GM12878 (cell line): ENCODE results near the gene FAM47E. TPM values are rescaled to one million over a fixed set of nuclear protein-coding genes. Genes with fewer than 3 reads are reported as not detected.

ENCODE experiments used
- ASH2L ChIP-seq: fragments of 300-600, 200-600 bp; sonication (generic); IDR thresholded peaks from 2 replicates; pipeline ENCODE4 v1.6.1; 2017; ENCODE audit warnings: low read depth, mild to moderate bottlenecking, borderline replicate concordance
- BCL3 ChIP-seq: IDR thresholded peaks from 2 replicates; pipeline ENCODE4 v1.6.1; 2011; ENCODE audit warnings: borderline replicate concordance, low read depth, mild to moderate bottlenecking, moderate library complexity, low read length; ENCODE audit not compliant: insufficient read depth, poor library complexity, severe bottlenecking
- BHLHE40 ChIP-seq, 2 experiments: fragments of 450-650 bp in 1 of 2; IDR thresholded peaks; 2 replicates each; pipeline ENCODE4 v1.6.1; 2011 to 2017; ENCODE audit warnings: low read depth in 2 of 2, borderline replicate concordance in 1 of 2, improper control_type of control experiment in 1 of 2, low read length in 1 of 2, mild to moderate bottlenecking in 1 of 2
- CTCF ChIP-seq, 3 experiments: IDR thresholded peaks in 2 of 3; conservative IDR thresholded peaks in 1 of 3; 2 replicates each; pipeline ENCODE4 v1.5.1; 2011; ENCODE audit warnings: low read depth in 3 of 3, low read length in 3 of 3, mild to moderate bottlenecking in 3 of 3, control low read depth in 2 of 3, moderate library complexity in 2 of 3, inconsistent platforms in 1 of 3, mixed read lengths in 1 of 3; ENCODE audit not compliant: control insufficient read depth in 2 of 3, insufficient read depth in 1 of 3; ENCODE audit errors: extremely low read depth in 1 of 3
- E2F4 ChIP-seq: IDR thresholded peaks from 2 replicates; pipeline ENCODE4 v1.6.1; 2012; ENCODE audit warnings: low read depth, low read length, improper control_type of control experiment
- ESRRA ChIP-seq: IDR thresholded peaks from 2 replicates; pipeline ENCODE4 v1.6.1; 2012; ENCODE audit warnings: mild to moderate bottlenecking, low read length, improper control_type of control experiment
- GATAD2B ChIP-seq: fragments of 450-650 bp; conservative IDR thresholded peaks from 2 replicates; pipeline ENCODE4 v1.6.1; 2017; ENCODE audit warnings: low read depth, mild to moderate bottlenecking, moderate library complexity
- HDAC2 ChIP-seq: fragments of 200-600 bp; sonication (generic); IDR thresholded peaks from 2 replicates; pipeline ENCODE4 v1.6.1; 2017
- IRF5 ChIP-seq: fragments of 450-650 bp; IDR thresholded peaks from 2 replicates; pipeline ENCODE4 v1.6.1; 2017; ENCODE audit warnings: borderline replicate concordance
- KLF5 ChIP-seq: fragments of 450-650 bp; IDR thresholded peaks from 2 replicates; pipeline ENCODE4 v1.6.1; 2014; ENCODE audit warnings: mild to moderate bottlenecking; ENCODE audit not compliant: partially characterized antibody
- LARP7 ChIP-seq: fragments of 450-650 bp; IDR thresholded peaks from 2 replicates; pipeline ENCODE4 v1.6.1; 2017; ENCODE audit warnings: mild to moderate bottlenecking
- MEF2B ChIP-seq: fragments of 450-650 bp; IDR thresholded peaks from 2 replicates; pipeline ENCODE4 v1.6.1; 2018; ENCODE audit warnings: mild to moderate bottlenecking, moderate library complexity; ENCODE audit not compliant: partially characterized antibody, poor library complexity, severe bottlenecking
- NFIC ChIP-seq: IDR thresholded peaks from 2 replicates; pipeline ENCODE4 v1.6.1; 2012; ENCODE audit warnings: low read depth, mild to moderate bottlenecking, inconsistent platforms, low read length, moderate library complexity
- NR2F1 ChIP-seq: fragments of 450-650 bp; conservative IDR thresholded peaks from 2 replicates; pipeline ENCODE4 v1.6.1; 2017; ENCODE audit warnings: mild to moderate bottlenecking
- PAX5 ChIP-seq: IDR thresholded peaks from 2 replicates; pipeline ENCODE4 v1.6.1; 2011; ENCODE audit warnings: low read depth, low read length, borderline replicate concordance
- SKIL ChIP-seq: fragments of 450-650 bp; IDR thresholded peaks from 2 replicates; pipeline ENCODE4 v1.6.1; 2017; ENCODE audit warnings: mild to moderate bottlenecking, low read depth, inconsistent platforms; ENCODE audit not compliant: poor library complexity, severe bottlenecking
- SREBF1 ChIP-seq: IDR thresholded peaks from 2 replicates; pipeline ENCODE4 v1.6.1; 2012; ENCODE audit warnings: mild to moderate bottlenecking, low read length
- SUZ12 ChIP-seq: fragments of 200-600 bp; sonication (generic); IDR thresholded peaks from one replicate; pipeline ENCODE4 v1.6.1; 2018; ENCODE audit warnings: antibody characterized with exemption, mild to moderate bottlenecking; ENCODE audit not compliant: unreplicated experiment
- TCF12 ChIP-seq: IDR thresholded peaks from 2 replicates; pipeline ENCODE4 v1.6.1; 2011; ENCODE audit warnings: low read depth, mild to moderate bottlenecking, low read length
- YY1 ChIP-seq: IDR thresholded peaks from 2 replicates; pipeline ENCODE4 v1.6.1; 2011; ENCODE audit warnings: low read depth, mild to moderate bottlenecking, low read length
- ZNF217 ChIP-seq: fragments of 450-650 bp; IDR thresholded peaks from 2 replicates; pipeline ENCODE4 v1.6.1; 2017; ENCODE audit warnings: antibody characterized with exemption, mild to moderate bottlenecking
- ZNF384 ChIP-seq: IDR thresholded peaks from 2 replicates; pipeline ENCODE4 v1.6.1; 2012; ENCODE audit warnings: low read depth, mild to moderate bottlenecking, low read length, improper control_type of control experiment, borderline replicate concordance
- polyA plus RNA-seq, 11 experiments: library from polyadenylated mRNA; depleted of rRNA in 4 of 11; unstranded in 6 of 11; stranded (reverse) in 5 of 11; fragments of >200 nt; fragmentation: Nextera tagmentation in 4 of 11; fragmentation: Illumina TruSeq in 1 of 11; extraction: Ambion mirVana in 4 of 11; extraction: Trizol in 1 of 11; gene quantifications; 1 replicate in 1 of 11; 2 replicates in 10 of 11; pipeline versions ENCODE4 v1.2.1 to v1.2.3, GENCODE V29; 2011 to 2016; ENCODE audit warnings: inconsistent platforms in 2 of 11, missing spikeins in 2 of 11, low read depth in 1 of 11
- total RNA-seq, 4 experiments: library from RNA; depleted of rRNA in 3 of 4; stranded (reverse); fragments of >200 nt in 3 of 4; fragmentation: Illumina TruSeq in 1 of 4; extraction: Trizol in 1 of 4; gene quantifications; 2 replicates each; pipeline versions ENCODE4 v1.2.1 to v1.2.3, GENCODE V29; 2013 to 2021

FAM47E gene
- total and polyA plus RNA-seq, 10 of the 15 experiments (the other 5 are each of a cell fraction or from before 2014, with no cell fraction given): 0.03 TPM; not detected in 9

- TF ChIP-seq BHLHE40 (IDR thresholded peaks at IDR 0.05; ENCODE audit: borderline replicate concordance in 1 of 2, low read depth in 2 of 2, low read length in 1 of 2) (peak; percentile 57 to 92), SKIL (no peak), SUZ12 (no peak), ESRRA (no peak), PAX5 (peak; percentile 27; the same call in 1 of the 2 replicates), NFIC (no peak), NR2F1 (peak; percentile 83), HDAC2 (no peak), SREBF1 (no peak), TCF12 (peak; percentile 6; the same call in 1 of the 2 replicates), KLF5 (peak; percentile 28), LARP7 (peak; percentile 80), ASH2L (0 out of 2 replicates have a peak, but pooled peaks have one; percentile 70), CTCF (IDR thresholded peaks at IDR 0.05 in 2 of 3, conservative IDR thresholded peaks at IDR 0.05 in 1 of 3; ENCODE audit: control insufficient read depth in 2 of 3, extremely low read depth in 1 of 3, insufficient read depth in 1 of 3, low read depth in 3 of 3, low read length in 3 of 3) (no peak), ZNF217 (peak; percentile 60; the same call in 1 of the 2 replicates), YY1 (no peak), BCL3 (no peak), IRF5 (no peak), GATAD2B (peak; percentile 92), ZNF384 (no peak), E2F4 (no peak), MEF2B (peak; percentile 56)
Observed at GRCh38 chr4:76213415-76214176, 37.9 kb upstream of the FAM47E start, which contains the start of gene SCARB2 (continued).
